NCI-H446 treated with DMSO at 0.1 percent for 48 hours (cell line): ENCODE measurements around the gene FOXN1.

ENCODE experiments used
- DNase-seq: peaks from one replicate; lab custom pipeline; 2025; lab: John Stamatoyannopoulos, UW

The FOXN1 gene

GRCh38 chr17:28478712-28479615 is 27.2 kb upstream of the FOXN1 start:
- DNase-seq = no peak

DNA sequence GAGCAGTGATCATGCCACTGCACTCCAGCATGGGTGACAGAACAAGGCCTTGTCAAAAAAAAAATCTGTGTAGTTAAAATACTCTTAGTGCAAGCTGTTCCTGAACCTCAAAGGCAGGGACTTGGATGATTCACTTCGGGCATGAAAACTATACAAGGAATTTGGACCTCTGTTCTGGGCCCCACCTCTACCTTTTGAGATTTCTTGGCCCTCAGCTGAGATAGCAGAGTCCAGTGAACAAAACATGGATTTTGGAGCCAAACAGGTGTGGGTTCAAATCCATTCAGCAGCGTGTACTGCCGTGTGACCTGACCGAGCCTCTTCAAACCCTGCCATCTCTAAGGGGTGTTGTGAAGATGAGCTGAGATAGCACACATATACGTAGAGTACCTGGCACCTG is 25.9 kb upstream of the FOXN1 start:
- DNase-seq = no peak

DNA sequence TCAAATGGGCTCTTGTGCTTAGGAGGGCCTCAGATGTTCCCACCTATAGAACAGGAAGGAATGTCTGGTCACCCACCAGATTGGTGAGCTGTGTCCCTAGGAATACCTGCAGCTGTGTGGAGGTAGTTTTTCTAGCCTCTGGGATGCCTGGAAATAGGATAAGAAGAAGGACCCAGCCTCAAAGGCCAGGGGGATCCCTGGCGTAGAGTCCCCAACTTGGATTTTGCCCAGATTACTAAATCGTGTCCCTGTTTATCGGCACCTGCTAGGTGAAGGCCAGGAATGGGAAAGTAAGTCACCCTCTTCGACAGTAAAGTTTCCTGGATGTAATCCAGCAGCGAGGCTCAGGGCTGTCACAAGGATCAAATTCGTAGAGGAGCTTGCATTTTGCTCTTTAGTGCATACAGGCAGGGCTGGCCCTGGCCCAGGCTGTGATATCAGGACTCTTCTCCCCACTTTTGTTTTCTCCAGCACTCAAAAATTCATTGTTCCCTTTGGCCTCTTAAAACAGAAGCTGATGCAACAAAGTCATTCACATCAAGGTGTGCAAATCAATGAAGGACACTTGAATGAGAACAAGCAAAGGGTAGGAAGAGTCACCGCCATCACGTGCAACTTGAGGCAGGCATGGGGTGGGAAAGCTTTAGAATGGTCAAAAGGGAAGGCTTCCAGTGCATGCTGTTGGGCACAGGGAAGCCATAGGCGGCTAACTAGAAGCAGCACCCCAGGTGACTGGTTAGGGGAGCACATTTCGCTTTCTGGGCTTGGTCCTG is 25.2 kb upstream of the FOXN1 start:
- DNase-seq = no peak

DNA sequence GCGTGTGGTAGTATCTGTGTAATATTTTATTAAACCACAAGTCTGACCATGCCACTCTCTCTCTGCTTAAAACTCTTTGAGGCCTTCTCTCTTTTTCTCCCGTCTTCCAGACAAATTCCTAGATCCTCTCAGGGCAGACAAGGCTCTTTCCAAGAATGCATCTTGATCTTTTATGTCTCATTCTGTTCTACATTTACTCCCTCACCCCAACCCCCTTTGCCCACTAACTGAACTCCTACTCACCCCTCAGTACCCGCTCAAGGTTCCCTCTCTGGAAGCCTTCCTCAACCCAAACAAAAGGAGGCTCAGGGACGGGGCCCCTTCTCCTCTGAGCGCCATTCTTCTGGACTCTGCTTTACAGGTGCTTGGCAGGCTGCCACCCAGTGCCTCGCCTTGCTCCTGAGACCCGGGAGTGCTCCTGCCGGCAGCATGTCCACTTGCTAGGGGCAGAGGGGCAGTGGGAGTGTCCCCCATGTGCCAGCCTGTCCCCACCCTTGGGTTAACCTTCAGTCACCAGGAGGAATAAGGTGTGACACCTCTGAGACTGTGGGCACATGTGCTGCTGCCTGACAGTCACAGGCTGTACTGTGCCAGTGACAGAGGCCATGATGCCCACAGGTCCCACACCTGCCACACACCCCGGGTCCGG is 23.5 kb upstream of the FOXN1 start:
- DNase-seq = no peak

DNA sequence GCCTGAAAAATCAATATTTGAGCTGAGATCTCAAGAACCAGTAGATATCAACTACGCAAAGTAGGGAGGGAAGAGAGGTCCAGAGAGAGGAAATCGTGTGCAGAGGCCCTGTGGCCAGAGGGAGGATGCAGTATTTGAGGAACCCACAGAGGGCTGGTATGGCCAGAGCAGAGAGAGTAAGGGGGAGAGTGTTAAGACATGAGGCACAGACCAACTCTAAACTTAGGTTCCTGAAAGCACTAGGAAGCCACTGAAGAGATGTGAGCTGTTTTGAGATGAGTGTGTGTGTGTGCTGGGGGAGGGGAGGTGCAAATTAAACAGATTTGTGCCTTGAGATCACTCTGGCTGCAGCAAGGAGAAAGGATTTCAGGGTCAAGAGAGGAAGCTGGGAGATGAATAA is 21.9 kb upstream of the FOXN1 start:
- DNase-seq = no peak

DNA sequence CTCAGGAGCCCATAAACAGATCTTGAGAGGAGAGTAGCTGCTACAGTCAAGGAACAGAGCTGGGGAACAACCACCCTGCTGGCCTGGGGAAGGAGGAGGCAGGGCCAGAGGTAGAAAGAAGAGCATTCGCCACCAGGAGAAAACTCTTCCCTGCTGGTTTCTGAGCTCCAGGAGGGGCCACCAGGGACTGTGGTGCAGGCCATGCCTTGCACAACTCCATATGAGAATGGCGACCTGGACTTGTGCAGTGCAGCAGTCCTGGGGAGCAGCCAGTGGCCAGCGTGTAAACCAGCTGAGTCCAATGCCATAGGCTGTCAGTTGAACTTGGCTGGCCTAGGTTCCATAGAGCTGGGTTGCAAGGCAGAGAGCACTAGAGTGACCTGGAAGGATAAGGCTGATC is 21.1 kb upstream of the FOXN1 start:
- no peak for DNase-seq

DNA sequence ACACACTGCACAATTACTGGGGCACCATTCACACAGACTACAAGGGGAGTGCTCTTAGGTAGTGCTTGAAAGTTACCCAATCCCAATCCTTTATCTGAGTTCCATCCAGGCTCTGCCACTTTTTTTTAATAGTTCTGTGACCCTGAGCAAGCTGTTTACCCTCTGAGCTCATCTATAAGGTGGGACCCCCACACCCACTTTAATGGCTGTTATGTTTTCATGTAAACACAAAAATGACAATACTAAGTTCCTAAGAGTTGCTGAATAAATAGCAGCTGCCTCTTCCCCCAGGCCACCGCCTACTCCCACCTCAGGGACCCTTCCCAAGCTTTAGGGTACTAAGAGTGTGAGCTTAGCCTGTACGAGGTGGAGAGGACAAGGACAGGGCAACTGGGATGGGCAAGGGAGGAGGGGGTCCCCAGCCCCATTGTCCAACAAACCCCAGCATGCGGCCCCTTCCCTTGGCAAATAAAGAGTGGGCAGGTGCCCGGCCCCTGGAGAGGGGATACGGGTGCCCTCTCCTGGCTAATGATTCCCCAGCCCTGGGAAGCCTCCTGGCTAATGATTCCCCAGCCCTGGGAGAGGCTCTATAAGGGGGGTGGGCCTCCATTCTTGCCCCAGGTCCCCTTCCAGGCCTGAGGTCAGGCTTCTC is 18.1 kb upstream of the FOXN1 start:
- DNase-seq = no peak

GRCh38 chr17:28488533-28489276 is 17.4 kb upstream of the FOXN1 start:
- no peak for DNase-seq

GRCh38 chr17:28491286-28491685 is 14.9 kb upstream of the FOXN1 start:
- no peak for DNase-seq

- no peak for DNase-seq
Measured at GRCh38 chr17:28491860-28492259, 14.3 kb upstream of the FOXN1 start.

- no peak for DNase-seq
Measured at GRCh38 chr17:28492352-28493310, 13.5 kb upstream of the FOXN1 start.

DNA sequence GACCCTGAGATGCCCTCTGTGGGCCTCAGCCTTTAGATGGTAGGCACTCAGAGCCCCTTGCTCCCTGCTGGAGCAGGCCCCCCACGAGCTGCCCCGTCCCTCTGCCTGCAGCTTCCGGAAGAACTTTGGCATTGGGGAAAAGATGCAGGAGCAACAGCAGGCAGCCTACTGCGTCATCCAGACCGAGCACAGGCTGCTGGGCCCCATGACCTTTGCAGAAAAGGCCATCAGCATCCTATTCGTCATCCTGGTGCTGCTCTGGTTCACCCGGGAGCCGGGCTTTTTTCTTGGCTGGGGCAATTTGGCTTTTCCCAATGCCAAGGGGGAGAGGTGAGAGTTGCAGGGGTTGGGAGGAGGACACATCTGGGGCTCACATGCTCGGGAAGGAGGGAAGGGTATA is 12.7 kb upstream of the FOXN1 start:
- no peak for DNase-seq

- DNase-seq = no peak
Measured at GRCh38 chr17:28494445-28495188, 11.5 kb upstream of the FOXN1 start.

- no peak for DNase-seq
Measured at GRCh38 chr17:28495635-28496034, 10.5 kb upstream of the FOXN1 start.

- no peak for DNase-seq
Measured at GRCh38 chr17:28497931-28498330, 8.2 kb upstream of the FOXN1 start.

GRCh38 chr17:28498652-28499363 is 7.3 kb upstream of the FOXN1 start:
- no peak for DNase-seq

DNA sequence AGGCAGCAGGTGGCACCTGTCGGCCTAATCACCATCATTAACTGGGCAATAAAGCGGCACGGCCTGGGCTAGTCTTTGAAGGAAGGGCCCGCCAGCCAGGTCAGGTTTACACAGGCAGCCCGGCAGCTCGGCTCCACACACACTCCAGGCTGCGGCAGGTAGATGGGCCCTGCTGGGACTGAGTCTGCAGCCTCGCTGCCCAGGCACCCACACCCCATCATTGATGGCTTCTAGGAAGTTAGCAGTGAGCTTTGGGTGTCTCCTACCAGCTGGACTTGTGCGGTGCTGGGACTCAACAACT is 6.8 kb upstream of the FOXN1 start:
- DNase-seq = no peak

DNA sequence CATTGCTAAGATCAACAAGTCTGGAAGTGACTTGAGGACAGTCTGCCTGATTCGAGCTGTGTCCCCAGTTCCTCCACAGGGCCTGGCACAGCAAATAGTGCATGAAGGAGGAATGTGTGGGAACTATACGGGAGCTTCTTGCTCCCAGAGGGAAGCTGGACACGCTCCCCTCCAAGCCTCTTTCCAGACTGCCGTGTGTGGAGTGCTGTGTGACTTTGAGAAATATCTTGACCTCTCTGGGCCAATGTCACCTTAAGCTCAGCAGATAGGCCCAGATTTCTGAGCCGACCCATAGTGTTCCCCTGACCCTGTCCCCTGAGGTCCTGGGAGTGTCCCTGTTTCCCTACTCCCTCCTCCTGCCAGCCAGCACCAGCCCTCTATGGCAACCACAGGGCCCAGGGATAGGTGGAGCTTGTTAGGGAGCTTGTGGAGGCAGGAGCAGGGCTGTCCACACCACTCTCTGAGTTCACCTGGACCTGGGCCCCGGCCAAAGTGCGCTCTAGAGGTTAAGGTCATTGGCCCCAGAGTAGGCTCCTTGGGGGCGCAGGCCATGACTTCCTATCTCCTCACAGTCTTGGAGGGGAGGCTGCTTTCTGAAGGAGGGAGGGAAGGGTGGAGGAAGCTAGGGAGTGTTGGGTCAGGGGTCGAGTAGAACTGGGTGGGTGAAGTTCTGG is 6.3 kb upstream of the FOXN1 start:
- DNase-seq = no peak
